Left hindlimb (tissue), 1 donor: Measurements from ENCODE around the gene IGF2R.

Experiments
- DNase-seq: peaks from one replicate; pipeline ENCODE4 v3.0.0-alpha.2; 2018

The IGF2R gene

DNA sequence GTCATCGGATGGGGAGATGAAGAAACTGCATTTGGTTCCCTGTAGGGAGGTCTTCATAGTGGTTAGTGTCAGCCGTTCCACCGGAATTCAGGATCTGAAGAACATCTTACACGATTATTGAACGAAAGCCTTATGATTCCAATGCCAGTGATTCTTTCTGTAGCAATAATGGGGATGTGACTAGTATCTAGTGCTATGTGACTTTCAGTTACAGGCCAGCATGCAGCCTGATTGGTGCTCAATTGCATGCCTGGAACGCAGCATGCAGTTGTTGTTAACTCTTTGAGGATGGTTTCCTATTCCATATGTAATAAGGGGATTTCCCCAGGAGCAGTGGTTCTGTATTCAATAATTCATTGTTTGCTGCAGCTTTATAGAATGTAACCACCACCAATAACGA is 81.1 kb downstream of the IGF2R start:
- no peak for DNase-seq

DNA sequence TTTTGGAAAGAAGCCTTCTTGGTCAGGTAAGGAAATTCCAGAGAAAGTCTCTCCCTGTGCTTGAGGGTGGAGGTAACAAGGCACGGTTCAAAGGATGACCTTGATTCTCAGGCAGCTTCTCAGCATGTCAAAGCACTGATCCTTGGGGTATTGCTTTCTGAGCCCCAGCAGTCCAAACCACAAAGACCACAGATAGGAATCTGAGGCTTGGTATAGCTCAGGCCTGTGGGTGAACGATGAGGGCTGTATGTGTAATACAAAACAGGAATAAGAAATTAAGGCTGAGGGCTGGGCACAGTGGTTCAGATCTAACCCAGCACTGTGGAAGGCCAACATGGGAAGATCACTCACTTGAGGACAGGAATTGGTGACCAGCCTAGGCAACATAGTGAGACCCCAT is 82.5 kb downstream of the IGF2R start:
- no peak for DNase-seq

DNA sequence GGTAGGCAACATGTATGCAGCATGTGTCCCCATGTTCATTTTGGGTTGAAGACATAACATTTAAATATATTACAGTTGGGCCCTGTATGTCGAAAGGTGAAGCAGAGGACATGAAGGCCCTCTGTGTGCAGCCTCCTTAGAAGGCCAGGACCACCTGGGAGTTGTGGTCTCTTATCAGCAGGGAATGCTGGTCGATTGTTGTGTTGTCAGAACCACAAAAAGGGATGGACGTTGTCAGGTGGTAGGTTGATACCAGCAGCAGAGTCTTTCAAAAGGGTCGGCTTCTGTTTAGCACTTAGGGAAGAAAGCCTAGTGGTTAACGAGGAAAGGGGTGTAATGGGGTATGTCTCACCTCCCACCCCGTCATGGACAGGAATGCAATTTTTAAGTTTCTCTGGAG is 85.4 kb downstream of the IGF2R start:
- DNase-seq = no peak

DNA sequence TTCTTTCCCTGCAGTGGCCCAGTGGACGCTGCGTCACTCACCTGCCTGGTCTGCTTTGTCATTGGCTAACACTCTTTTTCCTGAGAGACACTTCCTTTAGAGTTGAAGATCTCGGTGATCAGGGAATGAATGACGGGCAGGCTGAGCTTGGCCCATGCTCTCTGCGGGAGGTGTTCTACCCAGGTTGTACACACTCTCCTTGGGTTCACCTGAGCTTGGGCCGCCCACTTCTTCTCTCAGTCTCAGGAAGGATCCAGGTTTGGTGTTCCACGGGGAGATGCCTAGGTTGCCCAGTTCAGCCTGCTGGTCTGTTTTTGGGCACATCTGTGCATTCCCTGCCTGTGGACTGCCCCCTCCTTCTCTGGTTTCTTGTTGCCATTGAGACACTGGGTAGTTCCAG is 86.0 kb downstream of the IGF2R start:
- no peak for DNase-seq

DNA sequence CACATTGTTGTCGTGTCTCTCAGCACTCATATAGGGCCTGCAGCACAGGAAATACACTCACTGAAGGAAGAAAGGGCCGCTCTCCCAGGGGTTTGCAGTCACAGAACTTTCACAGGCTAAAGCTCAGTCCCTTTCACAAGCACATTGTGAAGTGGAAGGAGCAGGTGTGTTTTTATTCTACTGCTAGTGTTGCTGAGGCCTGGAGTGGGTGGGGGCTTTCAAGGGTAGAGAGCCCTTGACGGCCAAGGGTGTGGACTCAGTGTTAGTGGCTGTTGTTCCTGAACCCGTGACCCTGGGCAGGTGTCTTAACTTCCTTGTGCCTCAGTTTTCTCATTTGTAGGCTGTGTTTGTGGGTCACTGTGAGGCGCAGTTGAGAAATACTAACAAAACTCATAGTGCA is 86.5 kb downstream of the IGF2R start:
- no peak for DNase-seq

DNA sequence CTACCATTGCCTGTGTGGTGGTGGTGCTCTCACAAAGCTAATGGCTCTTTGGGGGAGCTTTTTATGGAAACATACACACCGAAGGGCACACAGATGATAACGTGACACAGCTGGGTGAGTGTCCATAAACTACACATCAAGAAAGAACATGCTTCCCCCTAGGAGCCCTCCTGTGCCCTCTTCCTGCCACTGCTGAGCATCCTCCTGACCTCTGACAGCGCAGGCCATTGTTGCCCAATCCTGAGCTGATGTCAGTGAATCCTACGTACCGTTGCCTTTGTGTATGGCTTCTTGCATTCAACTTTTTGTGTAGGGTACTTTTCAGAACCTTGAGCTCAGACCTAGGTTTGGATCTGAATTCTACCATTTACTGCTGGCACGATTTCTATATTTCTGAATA is 86.9 kb downstream of the IGF2R start:
- no peak for DNase-seq

DNA sequence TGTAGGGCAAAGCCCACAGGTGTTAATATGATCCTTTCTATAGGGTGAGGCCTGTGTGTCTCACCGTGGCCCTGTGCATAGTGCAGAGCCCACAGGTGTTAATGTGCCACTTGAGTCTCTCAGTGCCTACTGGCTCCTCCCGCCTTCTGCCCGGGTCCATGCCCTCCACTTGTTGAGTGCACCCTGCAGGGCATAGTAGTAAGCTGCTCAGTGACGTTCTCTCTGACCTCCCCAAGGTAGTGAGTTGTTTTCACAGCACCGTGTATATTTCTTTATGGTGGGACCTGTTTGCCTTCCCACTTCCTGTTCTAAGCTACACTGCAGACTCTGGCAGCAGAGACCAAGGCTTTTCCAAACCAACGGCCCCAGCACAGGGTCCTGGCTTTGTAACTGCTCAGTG is 88.2 kb downstream of the IGF2R start:
- DNase-seq = no peak

DNA sequence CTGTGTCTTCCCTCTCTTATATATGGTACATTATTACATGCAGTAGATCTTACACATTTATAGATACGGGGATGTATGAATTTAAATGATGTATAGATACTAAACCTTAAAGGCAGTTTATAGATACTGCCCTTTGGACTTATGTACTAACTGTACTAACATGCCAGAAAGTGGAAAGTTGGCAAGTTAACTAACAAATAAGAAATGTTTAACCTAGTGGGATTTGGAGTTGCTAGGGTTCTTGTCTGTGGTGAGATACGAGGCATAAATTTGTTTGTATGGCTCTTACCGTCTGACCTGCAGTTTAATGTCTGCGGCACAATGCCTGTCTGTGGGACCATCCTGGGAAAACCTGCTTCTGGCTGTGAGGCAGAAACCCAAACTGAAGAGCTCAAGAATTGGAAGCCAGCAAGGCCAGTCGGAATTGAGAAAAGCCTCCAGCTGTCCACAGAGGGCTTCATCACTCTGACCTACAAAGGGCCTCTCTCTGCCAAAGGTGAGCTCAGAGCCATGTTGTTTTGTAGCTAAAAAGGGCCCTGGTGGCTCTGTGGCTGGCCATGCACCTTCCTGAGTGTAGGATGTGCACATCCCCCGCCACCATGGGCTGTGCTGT is 89.8 kb downstream of the IGF2R start:
- no peak for DNase-seq

DNA sequence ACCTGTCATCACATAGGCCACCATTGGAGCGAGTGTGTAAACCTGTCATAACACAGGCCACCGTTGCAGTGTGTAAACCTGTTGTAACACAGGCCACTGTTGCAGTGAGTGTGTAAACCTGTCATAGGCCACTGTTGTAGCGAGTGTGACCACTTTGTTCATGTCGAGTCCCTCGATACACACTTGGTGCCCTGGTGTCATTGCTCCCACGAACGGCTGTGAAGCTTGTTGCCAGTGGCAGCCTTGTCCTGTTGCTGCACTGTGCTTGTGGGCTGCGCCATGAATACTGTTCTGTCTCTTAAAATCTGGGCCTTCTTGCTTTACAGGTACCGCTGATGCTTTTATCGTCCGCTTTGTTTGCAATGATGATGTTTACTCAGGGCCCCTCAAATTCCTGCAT is 91.3 kb downstream of the IGF2R start:
- no peak for DNase-seq

DNA sequence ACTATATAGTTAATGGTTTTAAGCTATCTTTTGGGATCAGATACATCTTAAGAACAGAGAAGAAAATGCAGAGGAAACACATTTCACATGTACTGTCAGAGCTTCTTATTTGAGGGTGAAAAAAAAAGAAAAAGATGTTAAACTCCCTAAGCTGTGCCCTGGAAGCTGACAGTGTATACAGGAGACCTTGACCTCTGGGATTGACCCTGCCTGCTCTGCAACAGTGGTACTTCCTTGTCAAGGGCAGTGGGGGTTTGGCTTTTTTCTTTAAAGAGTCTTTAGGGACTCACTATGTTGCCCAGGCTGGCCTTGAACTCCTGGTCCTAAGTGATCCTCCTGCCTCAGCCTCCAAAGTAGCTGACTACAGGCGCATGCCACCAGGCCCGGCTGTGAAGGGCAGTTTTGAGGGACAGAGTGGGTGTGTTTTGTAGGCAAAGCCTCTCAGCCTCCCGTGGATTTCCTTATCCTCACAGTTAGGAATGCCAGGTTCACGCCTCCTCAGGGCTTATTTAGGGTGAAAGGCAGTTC is 92.1 kb downstream of the IGF2R start:
- no peak for DNase-seq

DNA sequence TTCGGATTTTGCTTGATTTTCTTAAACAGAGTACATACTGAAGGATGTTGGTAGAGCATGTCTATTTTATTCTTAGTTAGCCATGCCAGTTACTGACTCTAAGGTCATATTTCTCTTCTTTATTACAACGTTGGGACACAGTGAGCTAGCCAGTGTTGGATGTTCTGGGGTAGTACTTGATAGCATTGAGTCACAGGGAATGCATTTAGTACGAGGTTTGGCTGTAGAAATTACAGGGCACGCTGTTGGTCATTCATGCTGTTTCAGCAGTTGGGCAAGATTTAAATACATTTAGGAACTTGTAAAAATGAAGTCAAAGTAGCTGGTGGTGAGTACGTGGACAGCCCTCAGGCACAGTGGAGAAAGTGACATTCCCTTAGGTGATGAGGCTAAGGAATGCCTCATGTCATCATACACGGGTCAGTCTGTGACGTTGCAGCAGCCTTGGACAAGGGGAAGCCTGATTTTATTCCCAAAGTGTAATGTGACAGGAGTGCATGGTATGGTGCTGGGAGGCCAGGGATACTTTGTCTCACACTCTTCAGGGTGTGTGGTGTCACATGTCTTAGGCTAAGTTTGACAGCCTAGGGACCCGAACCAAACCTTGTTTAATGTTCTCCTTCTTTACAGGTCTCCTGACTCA is 95.0 kb downstream of the IGF2R start:
- DNase-seq = no peak

DNA sequence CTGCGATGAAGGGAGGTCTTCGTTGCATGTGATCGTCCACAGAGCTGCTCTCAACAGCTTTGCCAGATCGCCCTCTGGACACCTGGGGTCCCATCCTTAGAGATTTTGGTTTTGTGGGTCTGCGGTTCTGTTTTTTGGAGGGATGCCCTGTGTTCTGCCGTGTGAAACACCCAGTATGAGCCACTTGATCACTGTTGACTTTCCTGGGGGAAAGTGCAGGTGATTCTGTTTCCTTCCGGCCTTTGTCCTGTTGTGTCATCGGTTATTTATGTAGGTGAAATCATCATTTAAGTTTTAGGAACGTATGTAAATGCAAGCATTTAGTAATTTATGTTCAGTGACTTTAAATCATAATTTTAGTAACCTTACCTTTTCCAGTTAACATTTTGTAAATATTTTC is 96.3 kb downstream of the IGF2R start:
- DNase-seq = no peak

DNA sequence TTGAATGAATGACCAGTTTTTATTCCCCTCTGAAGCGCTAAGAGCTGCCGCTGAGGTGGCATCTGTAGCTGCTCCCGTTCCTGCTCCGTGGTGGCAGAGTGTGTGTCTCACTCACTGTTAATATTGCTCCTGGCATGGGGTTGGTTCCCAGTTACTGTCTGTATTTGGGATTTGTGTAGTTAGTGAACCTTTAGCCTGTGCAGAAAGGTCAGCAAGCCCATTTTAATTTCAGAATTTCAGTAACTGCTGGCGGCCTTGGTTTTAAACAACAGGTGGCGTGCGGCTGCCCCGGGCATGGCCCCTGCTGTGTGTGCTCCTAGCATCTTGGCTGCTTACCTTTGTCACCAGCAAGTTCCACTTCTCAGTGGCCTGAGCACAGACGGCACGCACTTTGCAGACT is 98.7 kb downstream of the IGF2R start:
- DNase-seq = no peak

DNA sequence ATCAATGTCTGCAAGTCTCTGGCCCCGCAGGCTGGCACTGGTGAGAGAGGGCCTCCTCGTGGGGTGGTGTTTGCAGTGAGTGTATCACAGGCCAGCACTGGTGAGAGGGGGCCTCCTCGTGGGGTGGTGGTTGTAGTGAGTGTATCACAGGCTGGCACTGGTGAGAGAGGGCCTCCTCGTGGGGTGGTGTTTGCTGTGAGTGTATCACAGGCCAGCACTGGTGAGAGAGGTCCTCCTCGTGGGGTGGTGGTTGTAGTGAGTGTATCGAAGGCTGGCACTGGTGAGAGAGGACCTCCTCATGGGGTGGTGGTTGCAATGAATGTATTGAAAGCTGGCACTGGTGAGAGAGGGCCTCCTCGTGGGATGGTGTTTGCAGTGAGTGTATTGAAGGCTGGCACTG is 99.5 kb downstream of the IGF2R start:
- no peak for DNase-seq

DNA sequence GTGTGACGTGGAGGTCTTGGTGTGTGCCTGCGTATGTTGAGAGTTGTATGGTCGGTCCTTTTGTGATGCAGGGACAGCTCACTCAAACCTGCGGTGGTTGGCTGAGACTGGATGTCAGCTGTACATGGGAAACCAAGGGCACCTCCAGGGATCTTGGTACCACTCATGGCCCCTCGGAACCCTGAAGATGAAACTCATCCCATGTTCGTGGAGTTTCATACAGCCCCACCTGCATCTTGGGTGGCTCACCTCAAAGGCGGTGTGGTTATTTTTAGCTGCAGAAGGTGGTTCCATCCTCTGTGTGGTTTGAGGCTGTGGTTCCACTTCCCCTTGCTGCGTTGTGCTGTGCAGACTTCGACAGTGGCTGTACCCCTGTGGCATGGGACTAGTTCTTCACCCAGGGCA is 100.2 kb downstream of the IGF2R start:
- no peak for DNase-seq

DNA sequence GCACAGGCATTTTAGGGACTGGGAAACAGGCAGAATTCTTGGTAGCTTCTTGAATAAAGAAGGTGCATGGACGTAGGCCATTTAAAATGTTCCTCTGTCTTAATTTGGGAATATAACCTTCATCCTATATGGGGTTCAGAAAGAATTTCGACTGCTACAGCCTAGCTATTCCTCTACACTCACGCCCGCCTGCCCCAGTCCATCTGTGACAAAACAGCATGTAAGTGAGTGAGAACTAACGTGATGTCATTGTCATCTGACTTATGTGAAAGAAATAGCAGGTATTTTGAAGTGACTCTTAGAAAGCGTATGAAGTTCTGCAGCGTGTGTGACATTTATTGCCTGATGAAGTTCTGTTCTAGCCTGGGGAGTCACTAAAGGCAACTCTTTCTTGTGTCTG is 100.6 kb downstream of the IGF2R start:
- no peak for DNase-seq

DNA sequence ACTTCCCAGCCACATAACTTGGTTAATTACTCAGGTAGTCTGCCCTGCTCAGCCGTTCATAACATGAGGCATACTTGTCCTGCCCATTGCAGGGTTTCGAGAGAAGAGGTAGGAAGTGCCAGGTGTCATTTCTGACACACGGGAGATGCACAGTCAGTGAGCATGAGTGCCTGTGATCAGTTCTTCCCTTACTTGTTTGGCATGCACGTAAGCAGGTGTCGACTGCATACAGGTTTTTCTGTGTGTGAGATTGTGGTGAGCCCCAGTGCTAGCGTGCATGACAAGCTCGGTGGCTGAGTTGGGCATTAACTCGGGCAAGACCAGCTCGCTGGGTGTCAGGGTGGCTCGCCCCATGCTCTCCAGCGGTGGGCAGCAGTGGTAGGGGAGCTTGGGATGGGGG is 101.5 kb downstream of the IGF2R start:
- DNase-seq = no peak

DNA sequence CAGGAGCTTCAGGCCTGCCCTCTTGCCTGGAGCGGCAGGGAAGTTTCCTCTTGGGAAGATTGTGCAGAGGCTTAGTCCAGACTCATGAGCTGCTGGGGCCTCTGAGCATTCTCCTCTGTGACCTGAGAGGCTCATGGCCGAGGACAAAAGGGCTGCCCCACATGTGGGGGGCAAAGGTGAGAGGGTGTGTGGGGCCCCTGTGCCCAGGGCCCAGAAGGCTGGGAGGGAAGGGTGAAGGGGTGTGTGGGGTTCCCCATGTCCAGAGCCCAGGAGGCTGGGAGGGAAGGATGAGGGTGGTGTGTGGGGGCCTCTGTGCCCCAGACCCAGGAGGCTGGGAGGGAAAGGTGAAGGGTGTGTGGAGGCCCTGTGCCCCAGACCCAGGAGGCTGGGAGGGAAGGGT is 101.9 kb downstream of the IGF2R start:
- no peak for DNase-seq

DNA sequence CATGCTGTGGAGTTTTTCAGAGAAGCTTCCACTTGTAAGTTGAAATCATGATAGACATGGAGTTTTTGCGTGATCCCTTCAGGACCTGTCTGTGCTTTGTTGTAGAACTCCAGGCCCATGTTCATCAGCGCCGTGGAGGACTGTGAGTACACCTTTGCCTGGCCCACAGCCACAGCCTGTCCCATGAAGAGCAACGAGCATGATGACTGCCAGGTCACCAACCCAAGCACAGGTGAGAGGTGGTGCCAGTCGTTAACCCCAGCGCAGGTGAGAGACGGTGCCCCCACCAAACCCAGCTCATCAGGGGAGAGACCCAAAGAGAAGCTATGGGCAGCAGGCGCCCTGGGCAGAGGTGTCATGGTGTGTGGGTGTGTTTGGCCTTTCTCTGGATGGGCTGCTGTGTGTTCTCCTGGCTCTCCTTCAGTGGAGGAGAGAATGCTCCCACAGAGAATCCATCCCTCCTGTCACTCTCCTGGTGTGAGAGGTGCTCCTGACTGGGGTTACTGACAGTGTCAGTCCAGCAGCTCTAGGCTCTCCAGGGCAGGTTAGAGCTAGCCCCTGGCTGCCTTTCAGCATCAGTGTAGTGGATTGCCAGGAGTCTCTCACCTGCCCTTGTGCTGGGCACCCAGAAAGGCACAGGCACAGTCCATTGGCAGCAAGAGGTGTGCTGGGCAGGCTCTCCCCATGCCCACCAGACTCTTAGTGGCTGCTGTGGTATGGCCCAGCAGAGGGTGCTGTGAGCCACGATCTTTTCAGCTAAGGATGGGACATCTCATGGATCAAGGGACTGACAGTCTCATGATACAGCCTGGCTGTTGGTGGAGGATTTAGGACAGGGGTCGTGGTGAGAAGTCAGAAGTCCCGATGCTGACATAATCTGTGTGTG is 103.2 kb downstream of the IGF2R start:
- DNase-seq = no peak

DNA sequence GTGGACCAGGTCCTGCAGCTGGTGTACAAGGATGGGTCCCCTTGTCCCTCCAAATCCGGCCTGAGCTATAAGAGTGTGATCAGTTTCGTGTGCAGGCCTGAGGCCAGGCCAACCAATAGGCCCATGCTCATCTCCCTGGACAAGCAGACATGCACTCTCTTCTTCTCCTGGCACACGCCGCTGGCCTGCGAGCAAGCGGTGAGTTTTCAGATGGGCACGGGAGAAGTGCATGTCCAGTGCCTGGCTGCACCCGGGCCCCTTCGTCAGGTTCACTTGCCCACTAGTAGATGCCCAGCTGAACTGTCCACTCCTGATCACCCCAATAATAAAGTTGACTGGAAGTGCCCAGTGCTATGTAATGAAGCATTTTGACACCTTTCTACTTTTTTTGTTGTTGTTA is 104.4 kb downstream of the IGF2R start:
- no peak for DNase-seq

DNA sequence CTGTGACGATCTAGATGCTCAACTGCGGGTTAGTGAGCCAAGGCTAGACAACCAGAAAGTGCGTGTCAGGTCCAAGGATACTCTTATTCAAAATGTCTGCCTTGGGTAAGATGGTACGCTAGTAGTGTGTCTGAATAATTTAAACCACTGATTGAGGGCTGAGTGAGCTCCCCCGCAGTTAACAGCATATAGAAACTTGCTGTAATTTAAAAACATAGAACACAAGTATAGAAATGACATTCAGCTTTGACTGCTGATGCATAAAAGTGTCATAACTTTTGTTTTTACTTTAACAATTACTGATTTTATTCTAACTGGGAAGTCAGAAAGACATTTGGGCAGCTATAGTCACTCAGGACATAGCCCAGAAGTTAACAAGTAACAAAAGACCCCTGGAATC is 107.1 kb downstream of the IGF2R start:
- no peak for DNase-seq

DNA sequence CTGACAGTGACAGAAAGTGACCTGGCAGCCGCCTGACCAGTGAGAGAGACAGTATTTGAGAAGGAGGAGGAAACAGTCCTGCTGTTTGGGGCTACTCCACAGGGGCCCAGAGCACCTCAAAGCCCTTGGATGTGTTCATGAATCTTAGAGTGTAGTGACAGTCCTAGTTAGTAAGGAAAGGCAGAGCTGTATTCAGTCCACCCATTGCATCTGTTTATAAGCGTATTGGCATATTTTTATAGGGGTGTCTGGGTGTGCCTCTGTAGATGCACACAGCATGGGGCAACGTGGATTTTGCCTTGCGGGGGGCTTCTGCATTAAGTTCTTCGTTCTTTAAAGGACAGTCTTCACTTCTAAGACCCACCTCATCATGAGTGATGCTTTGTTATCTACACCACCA is 108.1 kb downstream of the IGF2R start:
- DNase-seq = no peak

DNA sequence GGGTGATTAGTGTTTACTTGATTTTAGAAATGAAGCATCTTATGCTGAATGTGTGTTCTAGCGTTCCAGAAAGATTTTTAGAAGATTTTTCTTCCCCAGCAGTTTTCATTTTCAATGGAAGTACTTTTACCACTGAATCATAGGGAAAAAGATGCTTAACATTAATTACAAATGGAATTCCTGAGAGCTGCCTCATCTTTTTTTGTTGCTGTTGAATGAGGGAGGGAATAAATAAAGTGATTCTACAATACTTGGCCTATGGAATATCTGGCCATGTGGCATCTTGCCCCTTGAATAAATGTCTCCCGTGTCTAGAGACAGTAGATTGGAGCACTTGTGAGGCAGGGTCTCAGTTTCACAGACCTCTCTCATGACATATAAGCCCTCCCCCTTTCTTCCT is 108.6 kb downstream of the IGF2R start:
- DNase-seq = no peak
